Esophagus muscularis mucosa (tissue), 4 donors: ENCODE results near the gene TMEM123. TPM values are rescaled to one million over a fixed set of nuclear protein-coding genes. Genes with fewer than 3 reads are reported as not detected.

Experiments used
- DNase-seq: peaks from one replicate; pipeline ENCODE4 v3.0.0-alpha.2; 2017; ENCODE audit errors: extremely low spot score
- H3K27ac ChIP-seq, 4 donors: fragments of 200-600 bp; sonication (generic); replicated peaks in 1 of 4; 1 replicate in 3 of 4; 2 replicates in 1 of 4; pipeline ENCODE4 v1.5.1; 2016 to 2019; ENCODE audit warnings: mild to moderate bottlenecking in 1 of 4
- H3K27me3 ChIP-seq, 4 donors: fragments of 200-600 bp; sonication (generic); one replicate each; pipeline versions ENCODE4 v1.5.1 to v1.6.0; 2016 to 2019
- H3K36me3 ChIP-seq, 4 donors: fragments of 200-600 bp; sonication (generic); one replicate each; pipeline ENCODE4 v1.5.1; 2016 to 2019
- H3K4me1 ChIP-seq, 4 donors: fragments of 200-600 bp; sonication (generic); one replicate each; pipeline ENCODE4 v1.5.1; 2016 to 2019
- H3K4me3 ChIP-seq, 4 donors: fragments of 200-600 bp; sonication (generic); 1 replicate in 2 of 4; 2 replicates in 2 of 4; pipeline ENCODE4 v1.5.1; 2016 to 2019; ENCODE audit warnings: mild to moderate bottlenecking in 4 of 4, moderate library complexity in 1 of 4
- H3K9me3 ChIP-seq, 4 donors: fragments of 200-600 bp; sonication (generic); 1 replicate in 3 of 4; 2 replicates in 1 of 4; pipeline ENCODE4 v1.5.1; 2016 to 2019
- CTCF ChIP-seq, 3 experiments: fragments of 200-600 bp in 2 of 3; fragments of 450-650 bp in 1 of 3; sonication (generic) in 2 of 3; IDR thresholded peaks; one replicate each; pipeline ENCODE4 v1.5.1; 2017 to 2019; ENCODE audit warnings: antibody characterized with exemption in 3 of 3, mild to moderate bottlenecking in 2 of 3, moderate library complexity in 1 of 3
- EP300 ChIP-seq: sonication (generic); formaldehyde crosslinking; IDR thresholded peaks from one replicate; pipeline ENCODE4 v1.6.1; 2017; ENCODE audit warnings: antibody characterized with exemption
- POLR2A ChIP-seq: fragments of 450-650 bp; IDR thresholded peaks from one replicate; pipeline ENCODE4 v1.6.1; 2017; ENCODE audit warnings: antibody characterized with exemption, moderate library complexity, mild to moderate bottlenecking, low read depth
- POLR2AphosphoS5 ChIP-seq, 2 donors: sonication (generic); formaldehyde crosslinking; IDR thresholded peaks; one replicate each; pipeline ENCODE4 v1.6.1; 2017; ENCODE audit warnings: antibody characterized with exemption in 2 of 2
- WGBS: methylation state at CpG from one replicate; pipeline ENCODE4 v1.1.5; 2018; 5-methylcytosine and 5-hydroxymethylcytosine counted together
- intact Hi-C: fragments of 100-400 bp; cut with DNase I; formaldehyde crosslinking; loops from one replicate; pipeline ENCODE4 v1.15.1; 2023
- total RNA-seq, 4 donors: library from RNA; depleted of rRNA; stranded (reverse); fragments of >200 nt; gene quantifications; one replicate each; pipeline versions ENCODE4 v1.1.0 to v1.2.1, GENCODE V29; 2016

The TMEM123 gene
- total RNA-seq, 4 donors from 2014 or later = 82.7 to 116 (median 88.8) TPM

GRCh38 chr11:102422817-102423712 is 29.5 kb downstream of the TMEM123 start:
- WGBS = 70% methylated on average over 4 of the region's 4 CpGs
- no peak for TF ChIP-seq CTCF (IDR thresholded peaks at IDR 0.05)
- TF ChIP-seq POLR2AphosphoS5 (IDR thresholded peaks at IDR 0.05) = no peak
- TF ChIP-seq POLR2A = no peak
- no peak for TF ChIP-seq EP300
- DNase-seq = no peak
- Histone ChIP-seq H3K9me3 (no peaks in the 10 kb centered on the region), H3K4me3 (no peak overlapping the region), H3K36me3 (no peaks in the 10 kb centered on the region), H3K4me1 (peaks cover 5 to 38% (median 33%) of the 10 kb centered on the region in 4 donors), H3K27me3 (no peaks in the 10 kb centered on the region), H3K27ac (no peak overlapping the region)
- intact Hi-C loops = no loop called here

GRCh38 chr11:102421261-102421660 is 31.3 kb downstream of the TMEM123 start:
- Histone ChIP-seq H3K27me3 (no peaks in the 10 kb centered on the region), H3K27ac (no peak overlapping the region), H3K9me3 (peaks cover 0 to 11% (median 3%) of the 10 kb centered on the region in 4 donors), H3K4me1 (peaks cover 5 to 38% (median 25%) of the 10 kb centered on the region in 4 donors), H3K36me3 (no peaks in the 10 kb centered on the region), H3K4me3 (no peak overlapping the region)
- 69% methylated on average over 3 of the region's 3 CpGs for WGBS
- TF ChIP-seq CTCF (IDR thresholded peaks at IDR 0.05) (no peak), POLR2A (no peak), EP300 (no peak), POLR2AphosphoS5 (IDR thresholded peaks at IDR 0.05) (no peak)
- intact Hi-C loops = no loop called here
- DNase-seq = no peak

DNA sequence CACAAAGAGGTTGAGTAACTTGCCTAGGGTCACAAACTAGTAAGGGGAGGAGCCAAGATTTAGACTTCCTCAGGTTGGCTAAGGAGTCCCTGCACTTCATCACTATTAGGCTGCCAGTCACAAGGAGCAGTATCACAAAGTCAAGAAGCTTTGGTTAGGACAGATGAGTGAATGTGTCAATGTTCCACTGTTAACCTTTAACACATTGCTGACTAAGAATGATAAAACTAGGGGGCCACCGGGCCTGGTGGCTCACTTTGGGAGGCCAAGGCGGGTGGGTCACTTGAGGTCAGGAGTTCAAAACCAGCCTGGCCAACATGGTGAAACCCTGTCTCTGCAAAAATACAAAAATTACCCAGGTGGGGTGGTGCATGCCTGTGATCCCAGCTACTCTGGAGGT is 32.0 kb downstream of the TMEM123 start:
- intact Hi-C loops = no loop called here
- H3K4me1 ChIP-seq = peaks cover under 1 to 38% (median 20%) of the 10 kb centered on the region in 4 donors
- no peaks in the 10 kb centered on the region for H3K36me3 ChIP-seq
- no peak overlapping the region for H3K4me3 ChIP-seq
- no peaks in the 10 kb centered on the region for H3K27me3 ChIP-seq
- no peak overlapping the region for H3K27ac ChIP-seq
- TF ChIP-seq CTCF (IDR thresholded peaks at IDR 0.05) (no peak), POLR2A (no peak), POLR2AphosphoS5 (IDR thresholded peaks at IDR 0.05) (no peak), EP300 (no peak)
- 88% methylated on average over 2 of the region's 2 CpGs for WGBS
- H3K9me3 ChIP-seq = peaks cover 0 to 11% (median 3%) of the 10 kb centered on the region in 4 donors
- no peak for DNase-seq

GRCh38 chr11:102419181-102419580 is 33.4 kb downstream of the TMEM123 start:
- Histone ChIP-seq H3K4me3 (no peak overlapping the region), H3K27ac (no peak overlapping the region), H3K27me3 (no peaks in the 10 kb centered on the region), H3K9me3 (peaks cover 0 to 11% (median 3%) of the 10 kb centered on the region in 4 donors), H3K36me3 (no peaks in the 10 kb centered on the region), H3K4me1 (peaks cover 0 to 38% (median 20%) of the 10 kb centered on the region in 4 donors)
- DNase-seq = no peak
- intact Hi-C loops = no loop called here
- WGBS = 72% methylated on average over 3 of the region's 3 CpGs
- TF ChIP-seq POLR2AphosphoS5 (IDR thresholded peaks at IDR 0.05) (no peak), POLR2A (no peak), EP300 (no peak), CTCF (IDR thresholded peaks at IDR 0.05) (no peak)
